HG03095 (cell line): ENCODE results near the gene LHFPL3.
"Not testable (repeated sequence)": the region's sequence is repeated elsewhere in the genome, so short reads cannot be mapped to it uniquely, and the experiment has no call there.

Experiments
- ATAC-seq: cut with Tn5 transposase; IDR thresholded peaks from one replicate; pipeline ENCODE4 v1.9.1; 2021; ENCODE audit warnings: moderate library complexity; ENCODE audit not compliant: unreplicated experiment

Gene LHFPL3

DNA sequence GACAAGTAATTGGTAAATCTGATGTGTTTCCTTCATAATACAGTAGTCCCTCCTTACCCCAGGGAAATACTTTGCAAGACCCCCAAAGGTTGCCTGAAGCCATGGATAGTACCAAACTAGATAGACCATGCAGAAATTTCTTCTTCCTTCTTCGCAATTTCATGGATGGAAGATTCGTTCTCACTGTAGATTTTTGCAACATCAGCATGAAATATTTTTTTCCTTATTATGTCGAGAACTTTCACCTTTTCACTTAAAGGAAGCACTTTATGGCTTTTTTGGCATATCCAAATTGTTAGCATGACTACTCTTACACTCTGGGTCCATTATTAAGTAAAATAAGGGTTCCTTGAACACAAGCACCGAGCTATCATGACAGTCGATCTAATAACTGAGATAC lies 333.2 kb downstream of the LHFPL3 start:
- no peak for ATAC-seq

- no peak for ATAC-seq
Measured at GRCh38 chr7:104664648-104665047, 336.2 kb downstream of the LHFPL3 start.

DNA sequence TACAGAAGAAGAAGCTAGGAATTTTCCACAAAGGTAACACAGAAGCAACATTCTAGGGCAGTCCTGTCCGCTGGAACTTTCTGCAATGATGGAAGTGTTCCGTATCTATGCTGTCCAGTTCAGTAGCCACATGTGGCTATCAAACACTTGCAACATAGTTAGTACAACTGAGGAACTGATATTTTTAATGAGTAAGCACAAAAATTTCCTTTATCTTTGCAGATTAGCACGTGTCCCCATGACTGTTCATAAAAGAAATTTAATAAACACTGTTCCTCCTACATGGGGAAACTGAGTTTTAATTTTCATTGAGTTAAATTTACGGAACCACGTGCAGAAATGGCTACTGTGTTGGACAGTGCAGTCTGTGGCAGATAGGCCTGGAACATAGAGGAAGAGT lies 349.2 kb downstream of the LHFPL3 start:
- ATAC-seq, result no peak

DNA sequence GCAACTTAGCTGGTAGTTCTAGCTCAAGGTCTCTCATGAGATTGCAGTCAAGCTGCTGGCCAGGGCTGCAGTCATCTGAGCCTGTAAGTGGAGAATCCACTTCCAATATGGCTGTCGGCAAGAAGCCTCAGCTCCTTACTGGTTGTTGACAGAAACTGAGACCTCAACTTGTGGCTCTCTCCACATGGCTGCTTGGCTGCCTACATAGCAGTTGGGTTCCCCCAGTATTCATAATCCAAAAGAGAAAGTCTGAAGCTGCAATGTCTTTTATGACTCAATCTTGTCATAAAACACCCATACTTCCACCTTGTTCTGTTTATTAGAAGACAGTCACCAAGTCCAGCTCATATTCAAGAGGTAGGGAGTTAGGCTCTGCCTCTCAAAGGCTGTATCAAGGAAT lies 350.7 kb downstream of the LHFPL3 start:
- ATAC-seq, result no peak

DNA sequence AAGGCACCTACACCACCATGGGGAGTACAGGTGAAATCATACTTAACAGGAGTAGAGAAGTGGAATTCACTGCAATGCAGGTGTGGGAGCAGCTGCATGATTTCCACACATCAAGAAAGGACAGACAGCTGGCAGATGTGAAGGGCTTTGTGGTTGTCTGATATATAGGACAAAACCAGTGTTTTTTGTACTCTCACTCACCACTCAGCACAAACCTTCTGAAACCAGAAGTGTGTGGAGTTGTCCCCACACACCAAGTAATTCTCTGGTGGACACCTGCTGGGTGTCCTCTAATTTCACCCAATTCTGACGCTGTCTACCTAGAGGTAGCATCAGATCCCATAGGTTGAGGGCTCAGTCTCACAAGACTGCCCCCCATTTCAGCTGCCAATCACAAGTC lies 357.9 kb downstream of the LHFPL3 start:
- ATAC-seq, result no peak

DNA sequence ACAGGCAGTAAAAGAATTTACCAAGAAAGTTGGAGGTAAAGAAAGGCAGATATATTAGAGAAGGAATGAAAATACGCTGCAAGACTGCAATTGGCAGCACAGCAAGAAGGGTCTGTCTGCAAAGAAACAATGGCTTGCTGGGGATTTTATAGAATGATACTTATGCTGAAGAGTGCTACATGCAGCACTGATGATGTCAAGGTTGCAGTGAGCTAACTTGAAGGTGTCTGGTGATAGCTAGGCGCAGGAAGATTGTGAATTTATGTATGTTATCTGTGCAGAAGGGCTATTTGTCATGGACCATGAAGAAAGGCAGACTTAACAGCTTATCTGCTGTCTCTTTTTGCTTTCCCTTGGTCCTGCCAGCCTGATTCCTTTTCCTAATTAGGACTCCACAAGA lies 366.3 kb downstream of the LHFPL3 start:
- no peak for ATAC-seq

DNA sequence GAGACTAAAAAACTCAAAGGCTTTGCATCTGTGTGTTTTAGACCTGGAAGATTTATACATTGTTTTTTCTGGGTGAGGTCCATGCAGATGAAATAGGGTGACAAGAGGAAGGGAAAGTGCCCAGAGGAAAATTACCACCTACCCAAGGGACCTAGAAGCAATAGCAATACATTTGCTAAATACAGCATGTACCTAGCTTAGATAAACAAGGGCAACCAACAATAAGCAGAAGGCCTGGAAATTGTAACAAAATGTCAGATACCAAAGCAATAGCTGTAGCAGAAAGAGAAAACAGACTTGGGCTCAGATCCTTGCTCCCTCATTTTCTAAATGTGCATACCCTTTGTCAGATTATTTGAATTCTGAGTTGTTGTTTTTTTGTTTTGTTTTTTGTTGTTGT lies 367.2 kb downstream of the LHFPL3 start:
- no peak for ATAC-seq

- no peak for ATAC-seq
Measured at GRCh38 chr7:104700336-104700735, 371.9 kb downstream of the LHFPL3 start.

GRCh38 chr7:104721027-104721426 lies 392.6 kb downstream of the LHFPL3 start:
- ATAC-seq, result not testable (repeated sequence)

GRCh38 chr7:104723001-104723400 lies 394.6 kb downstream of the LHFPL3 start:
- ATAC-seq, result no peak

DNA sequence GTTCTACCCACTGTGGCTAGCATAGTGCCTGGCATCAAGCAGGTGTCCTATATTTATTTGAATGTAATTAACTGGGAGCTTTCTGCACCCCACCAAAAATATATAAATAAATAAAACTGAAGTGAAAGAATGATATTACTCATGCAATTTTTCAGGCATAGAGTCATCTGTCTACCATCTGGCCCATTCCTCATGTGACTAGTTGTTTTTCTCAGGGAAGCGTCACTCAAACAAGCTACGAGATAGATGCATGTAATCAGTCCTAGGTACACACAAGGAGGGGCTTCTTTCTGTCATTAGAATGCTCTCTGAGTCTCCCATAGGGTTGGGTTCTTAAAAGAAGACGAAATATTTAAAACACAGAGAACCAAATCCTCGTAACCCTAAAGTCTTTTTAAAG lies 430.1 kb downstream of the LHFPL3 start:
- ATAC-seq, result no peak

DNA sequence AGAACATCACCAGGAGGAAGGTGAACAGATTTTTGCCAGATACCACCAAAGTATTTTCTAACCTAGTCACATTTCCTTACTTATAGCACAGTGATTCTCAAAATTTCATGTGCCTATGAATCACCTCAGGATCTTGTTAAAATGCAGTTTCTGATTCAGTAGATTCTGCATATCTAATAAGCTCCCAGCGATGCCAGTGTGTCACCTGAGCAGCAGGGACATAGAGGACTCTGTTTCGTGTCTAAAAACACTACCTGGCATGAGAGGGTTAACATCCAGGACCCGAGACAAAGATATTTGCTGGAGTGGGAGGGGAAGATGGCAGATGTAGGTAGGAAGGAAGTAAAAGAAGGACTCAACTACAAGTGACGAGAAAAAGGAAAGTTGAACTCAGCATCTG lies 433.5 kb downstream of the LHFPL3 start:
- no peak for ATAC-seq

DNA sequence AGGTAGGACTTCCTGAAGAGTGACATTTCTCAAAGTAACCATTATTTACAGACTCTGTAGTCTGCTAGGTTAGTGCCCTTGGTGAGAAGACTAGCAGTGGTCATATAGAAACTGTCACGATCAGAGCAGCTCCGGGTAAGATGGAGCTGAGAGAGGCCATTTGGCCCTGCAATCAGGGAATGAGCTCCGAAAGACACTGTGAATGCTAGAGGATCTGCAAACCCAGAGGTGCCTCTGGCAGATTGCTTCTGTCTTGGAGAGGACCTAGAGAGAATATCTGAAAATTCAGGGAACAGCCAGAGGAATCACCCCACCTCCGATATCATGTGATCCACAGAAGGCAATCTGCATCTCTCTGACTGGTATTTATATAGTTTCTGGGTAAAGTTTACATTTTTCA lies 438.7 kb downstream of the LHFPL3 start:
- ATAC-seq, result no peak

DNA sequence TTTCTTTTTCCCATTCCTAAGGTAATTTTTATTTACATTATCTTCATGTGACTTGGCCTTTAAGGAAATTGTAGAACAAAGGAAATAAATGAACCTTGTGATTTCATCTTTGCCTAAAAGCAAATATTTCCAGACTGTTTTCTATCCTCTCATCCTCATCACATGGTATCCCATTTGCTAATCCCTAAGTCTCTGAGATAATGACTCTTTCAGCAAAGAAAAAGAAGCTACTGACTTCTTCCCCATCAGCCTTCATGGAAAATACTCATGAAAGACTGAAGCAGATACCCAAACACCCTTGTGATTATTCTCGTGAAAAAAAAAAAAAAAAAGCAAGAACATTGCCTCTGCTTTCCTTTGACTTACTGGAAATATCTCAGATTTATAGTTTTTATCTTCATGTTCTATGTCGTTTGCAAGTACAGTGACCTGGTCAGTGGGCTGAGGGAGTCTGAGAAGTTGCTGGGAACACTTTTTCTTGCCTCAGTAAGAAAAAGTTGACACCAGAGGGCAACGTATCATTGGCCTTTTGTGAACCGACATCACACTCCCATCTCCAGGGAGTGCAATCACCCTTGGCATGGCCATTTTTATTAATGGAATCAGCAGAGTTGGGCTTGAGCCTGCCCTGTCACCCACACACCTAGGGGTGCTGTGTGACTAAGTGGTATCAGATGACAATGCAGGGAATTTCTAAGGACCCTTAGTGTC lies 439.6 kb downstream of the LHFPL3 start:
- ATAC-seq, result no peak

GRCh38 chr7:104772405-104773345 lies 444.3 kb downstream of the LHFPL3 start:
- no peak for ATAC-seq

- no peak for ATAC-seq
Measured at GRCh38 chr7:104773796-104774195, 445.4 kb downstream of the LHFPL3 start.

- ATAC-seq, result no peak
Measured at GRCh38 chr7:104775531-104775930, 447.1 kb downstream of the LHFPL3 start.

DNA sequence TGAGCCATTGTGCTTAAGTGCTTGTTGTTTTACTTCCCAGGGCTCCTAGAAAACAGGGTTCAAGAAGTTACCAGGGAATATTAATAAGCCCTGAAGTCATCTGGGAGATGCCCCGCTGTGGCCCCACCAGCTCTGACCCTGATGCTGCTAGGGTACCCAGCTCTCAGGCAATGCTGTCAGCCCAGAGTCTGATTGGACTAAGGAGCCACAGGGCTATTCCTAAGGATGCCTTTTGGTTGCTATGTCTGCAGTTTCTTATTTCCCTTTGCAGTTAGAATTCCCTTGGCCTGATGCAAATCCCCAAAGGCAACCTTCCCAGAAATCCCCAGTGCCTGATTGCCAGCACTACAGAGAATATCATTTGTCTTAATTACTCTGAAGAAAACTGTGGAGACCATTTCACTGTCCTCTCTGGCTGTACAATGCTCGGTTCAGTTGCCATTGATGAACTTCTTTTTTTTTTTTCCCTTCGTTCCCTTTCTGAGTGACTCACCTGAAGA lies 448.9 kb downstream of the LHFPL3 start:
- ATAC-seq, result no peak

GRCh38 chr7:104779888-104780287 lies 451.5 kb downstream of the LHFPL3 start:
- ATAC-seq, result no peak

DNA sequence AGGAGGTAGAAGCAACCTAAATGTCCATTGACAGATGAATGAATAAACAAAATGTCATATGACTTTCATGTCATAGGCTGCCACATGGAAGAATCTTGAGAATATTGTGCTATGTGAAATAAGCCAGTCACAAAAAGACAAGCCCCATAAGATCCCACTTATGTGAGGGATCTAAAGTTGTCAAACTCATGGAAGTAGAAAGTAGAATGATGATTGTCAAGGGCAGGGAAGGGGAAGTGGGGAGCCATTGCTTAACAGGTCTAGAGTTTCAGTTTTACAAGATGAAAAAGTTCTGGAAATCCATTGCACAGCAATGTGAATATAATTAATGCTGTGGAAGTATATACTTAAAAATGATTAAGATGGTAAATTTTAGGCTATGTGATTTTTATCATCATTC lies 456.3 kb downstream of the LHFPL3 start:
- ATAC-seq, result no peak

DNA sequence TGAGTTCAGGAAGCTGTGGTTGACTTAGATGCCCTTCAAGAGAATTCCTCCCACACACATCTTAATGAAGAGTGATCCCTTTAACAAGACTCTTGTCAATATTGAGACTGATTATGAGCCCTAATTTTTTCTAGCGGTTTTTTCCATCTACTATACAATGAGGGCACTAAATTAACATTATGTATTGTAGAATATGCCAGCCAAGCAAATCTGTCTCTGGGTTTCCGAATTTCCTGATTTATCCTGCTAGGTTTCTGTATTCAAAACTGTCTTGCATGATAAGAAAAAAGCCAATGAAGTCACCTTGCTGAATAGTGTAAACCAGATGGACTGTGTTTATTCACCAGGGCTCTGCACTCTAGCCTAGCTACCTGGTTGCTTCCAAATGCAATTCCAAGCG lies 461.4 kb downstream of the LHFPL3 start:
- ATAC-seq, result no peak

DNA sequence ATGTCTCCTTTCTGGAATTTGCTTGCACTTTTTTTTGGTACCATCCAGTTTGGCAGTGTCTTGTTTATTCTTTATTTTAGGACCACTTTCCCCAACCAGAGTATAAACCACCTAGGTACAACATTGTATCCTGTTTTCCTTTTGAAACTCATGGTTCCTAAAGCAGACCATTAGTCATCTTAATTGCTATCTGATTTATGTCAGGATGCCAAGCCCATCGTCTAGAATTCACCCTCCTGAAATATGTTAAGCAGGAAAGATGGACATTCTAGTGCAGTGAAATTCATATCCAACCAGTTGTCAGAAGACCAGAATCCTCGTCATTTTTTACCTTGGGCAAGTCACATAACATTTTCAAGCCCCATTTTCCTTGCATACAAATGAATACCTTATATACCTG lies 462.0 kb downstream of the LHFPL3 start:
- no peak for ATAC-seq
